Endothelial cell of umbilical vein (primary cell): ENCODE results near the gene SCRN3. TPM values are rescaled to one million over a fixed set of nuclear protein-coding genes. Genes with fewer than 3 reads are reported as not detected.

Experiments
- BruUV-seq: library from RNA; stranded (reverse); fragments of 400-500 nt; replicated peaks from 2 replicates; lab custom pipeline; 2021; lab: Mats Ljungman, UMichigan
- CTCF ChIA-PET: fragments of 300-600, 350-600 bp; sonication (Branson Sonifier 250); formaldehyde crosslinking; loops from one replicate; lab custom pipeline; 2021; ENCODE audit warnings: antibody characterized with exemption, inconsistent platforms; lab: Charles Lee
- POLR2A ChIA-PET: fragments of 300-600, 350-600 bp; sonication (Branson Sonifier 250); formaldehyde crosslinking; loops from one replicate; lab custom pipeline; 2021; ENCODE audit warnings: antibody characterized with exemption, inconsistent platforms; lab: Charles Lee
- DNase-seq: peaks from one replicate; pipeline ENCODE4 v3.0.0-alpha.2; 2011; ENCODE audit warnings: low read depth, low spot score
- FAIRE-seq: peaks from 2 replicates; lab custom pipeline; 2011; peaks lifted over from hg19 to GRCh38; lab: Jason Lieb, UNC
- H2AFZ ChIP-seq: 2 replicates; pipeline ENCODE4 v1.6.0; 2012; ENCODE audit warnings: low read depth, low read length, control low read depth, inconsistent platforms
- H3K27ac ChIP-seq: 2 replicates; pipeline ENCODE4 v1.5.1; 2011; ENCODE audit warnings: low read depth, mild to moderate bottlenecking, control low read depth, low read length, moderate library complexity; ENCODE audit not compliant: insufficient read depth
- H3K27me3 ChIP-seq, 2 experiments: 2 replicates each; pipeline versions ENCODE4 v1.6.0 to v1.6.1; 2011; ENCODE audit warnings: low read length in 2 of 2, mixed read lengths in 1 of 2; ENCODE audit not compliant: control insufficient read depth in 2 of 2, insufficient read depth in 2 of 2
- H3K36me3 ChIP-seq, 2 experiments: 2 replicates in 1 of 2; 3 replicates in 1 of 2; pipeline ENCODE4 v1.5.1; 2011; ENCODE audit warnings: low read length in 2 of 2, mild to moderate bottlenecking in 1 of 2, moderate library complexity in 1 of 2; ENCODE audit not compliant: control insufficient read depth in 2 of 2, insufficient read depth in 2 of 2; ENCODE audit errors: extremely low read depth in 1 of 2
- H3K4me1 ChIP-seq: 3 replicates; pipeline ENCODE4 v1.5.1; 2011; ENCODE audit warnings: mild to moderate bottlenecking, low read length; ENCODE audit not compliant: control insufficient read depth, insufficient read depth; ENCODE audit errors: extremely low read depth
- H3K4me2 ChIP-seq: 2 replicates; pipeline ENCODE4 v1.6.1; 2011; ENCODE audit warnings: low read length, control low read depth, mixed read lengths; ENCODE audit not compliant: insufficient read depth
- H3K4me3 ChIP-seq, 3 experiments: fragments of 200-600 bp in 1 of 3; sonication (generic), shearing (Covaris generic) in 1 of 3; replicated peaks in 1 of 3; 2 replicates each; pipeline ENCODE4 v1.5.1; 2011 to 2016; ENCODE audit warnings: control low read depth in 3 of 3, low read length in 3 of 3, mild to moderate bottlenecking in 2 of 3, inconsistent platforms in 1 of 3, low read depth in 1 of 3, moderate library complexity in 1 of 3; ENCODE audit not compliant: insufficient read depth in 1 of 3
- H3K79me2 ChIP-seq: 2 replicates; pipeline ENCODE4 v1.6.0; 2012; ENCODE audit warnings: low read length, inconsistent platforms; ENCODE audit not compliant: control insufficient read depth, insufficient read depth
- H3K9ac ChIP-seq: replicated peaks from 2 replicates; pipeline ENCODE3; 2011; ENCODE audit warnings: low read length, control low read depth; ENCODE audit not compliant: insufficient read depth; ENCODE audit errors: extremely low read depth
- H3K9me1 ChIP-seq: replicated peaks from 3 replicates; pipeline ENCODE4 v1.6.0; 2011; ENCODE audit warnings: mild to moderate bottlenecking, low read length; ENCODE audit not compliant: control insufficient read depth, insufficient read depth; ENCODE audit errors: extremely low read depth
- H3K9me3 ChIP-seq: replicated peaks from 2 replicates; pipeline ENCODE4 v1.5.1; 2012; ENCODE audit warnings: low read length, inconsistent platforms; ENCODE audit not compliant: control insufficient read depth, insufficient read depth
- H4K20me1 ChIP-seq: replicated peaks from 2 replicates; pipeline ENCODE3; 2011; ENCODE audit warnings: mild to moderate bottlenecking, low read length; ENCODE audit not compliant: control insufficient read depth, insufficient read depth; ENCODE audit errors: extremely low read depth
- CTCF ChIP-seq, 2 donors: IDR thresholded peaks; 1 replicate in 1 of 2; 2 replicates in 1 of 2; pipeline ENCODE4 v1.5.1; 2011; ENCODE audit warnings: low read length in 2 of 2, mild to moderate bottlenecking in 2 of 2, moderate library complexity in 2 of 2, control low read depth in 1 of 2, inconsistent platforms in 1 of 2, low read depth in 1 of 2; ENCODE audit not compliant: insufficient read depth in 1 of 2; ENCODE audit errors: extremely low read depth in 1 of 2
- EZH2 ChIP-seq: IDR thresholded peaks from 2 replicates; pipeline ENCODE4 v1.6.1; 2012; ENCODE audit warnings: borderline replicate concordance, low read depth, mild to moderate bottlenecking, moderate library complexity, low read length, inconsistent platforms; ENCODE audit not compliant: severe bottlenecking
- FOS ChIP-seq: IDR thresholded peaks from 2 replicates; pipeline ENCODE4 v1.6.1; 2011; ENCODE audit warnings: mild to moderate bottlenecking, low read length, moderate library complexity, borderline replicate concordance; ENCODE audit not compliant: insufficient read depth
- GATA2 ChIP-seq: IDR thresholded peaks from 2 replicates; pipeline ENCODE4 v1.7.0; 2011; ENCODE audit warnings: low read depth, mild to moderate bottlenecking, moderate library complexity, mixed read lengths, low read length; ENCODE audit not compliant: insufficient read length, insufficient read depth
- JUN ChIP-seq: IDR thresholded peaks from 2 replicates; pipeline ENCODE4 v1.6.1; 2011; ENCODE audit warnings: borderline replicate concordance, low read depth; ENCODE audit not compliant: insufficient read length, insufficient read depth
- MYC ChIP-seq: IDR thresholded peaks from one replicate; pipeline ENCODE4 v1.6.1; 2011; ENCODE audit warnings: mild to moderate bottlenecking, low read depth, low read length
- POLR2A ChIP-seq: IDR thresholded peaks from 2 replicates; pipeline ENCODE4 v1.6.1; 2012; ENCODE audit warnings: low read depth, mild to moderate bottlenecking, control low read depth, low read length
- POLR2AphosphoS5 ChIP-seq: IDR thresholded peaks from 2 replicates; pipeline ENCODE4 v1.6.1; 2012; ENCODE audit warnings: low read depth, mild to moderate bottlenecking, control low read depth, low read length, moderate library complexity; ENCODE audit not compliant: insufficient read depth
- dilution Hi-C: fragments of 300-500 bp; cut with MboI; formaldehyde crosslinking; loops from one replicate; pipeline ENCODE4 v1.15.0; 2019; ENCODE audit warnings: low sequenced_read_pairs; ENCODE audit not compliant: extremely low pct_ligation_motif_present
- intact Hi-C: fragments of 100-400 bp; cut with micrococcal nuclease; formaldehyde crosslinking; loops from one replicate; pipeline ENCODE4 v1.10.0; 2022
- polyA plus RNA-seq, 4 experiments: library from polyadenylated mRNA; depleted of rRNA in 3 of 4; stranded (reverse) in 3 of 4; unstranded in 1 of 4; fragments of >200 nt; gene quantifications; 2 replicates each; pipeline versions ENCODE4 v1.2.1 to v1.2.3, GENCODE V29; 2011 to 2012; ENCODE audit warnings: missing spikeins in 1 of 4
- total RNA-seq: library from RNA; stranded (reverse); gene quantifications from 2 replicates; pipeline ENCODE4 v1.2.3, GENCODE V29; 2021
- TF ChIP-seq, protein P1 (sequence below): IDR thresholded peaks from 2 replicates; pipeline ENCODE4 v1.6.1; 2011; ENCODE audit not compliant: insufficient read depth, insufficient read length

Gene SCRN3
- total and polyA plus RNA-seq, 2 donors (not counting 3 experiments of a cell fraction or from before 2014, with no cell fraction given): 10.7 to 24.0 TPM

DNA sequence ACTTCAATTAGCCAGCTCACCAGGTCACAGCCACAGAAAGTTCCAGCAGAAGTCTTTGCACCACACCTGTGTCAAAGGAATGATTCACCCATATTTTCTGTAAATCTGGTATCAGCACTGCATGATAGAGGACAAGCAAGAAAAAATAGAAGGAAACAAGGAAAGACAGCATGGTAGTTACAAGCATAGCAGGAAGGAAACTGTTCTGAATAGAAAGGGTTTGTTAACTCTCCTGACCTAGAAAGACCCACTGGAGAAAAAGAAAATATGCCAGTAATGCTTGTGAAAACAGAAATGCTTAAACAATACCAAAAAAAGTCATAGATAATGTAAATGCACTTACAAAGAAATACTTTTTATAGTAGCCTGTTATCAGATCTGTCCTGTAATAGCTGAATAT lies 40.8 kb downstream of the SCRN3 start:
- Histone ChIP-seq H3K36me3 (no peaks in the 10 kb centered on the region), H3K4me1 (peaks cover 15% of the 10 kb centered on the region), H3K4me3 (no peak overlapping the region), H3K9ac (no peak overlapping the region), H2AFZ (peak overlapping the region; percentile 50), H3K9me1 (no peaks in the 10 kb centered on the region), H3K79me2 (no peaks in the 10 kb centered on the region), H3K4me2 (peak overlapping the region; percentile 57), H3K27me3 (no peaks in the 10 kb centered on the region), H3K27ac (no peak overlapping the region), H4K20me1 (no peaks in the 10 kb centered on the region), H3K9me3 (no peaks in the 10 kb centered on the region)
- intact Hi-C loops (loop anchor here (2.0 kb wide), 1 partner anchor 42 kb away; the partner anchor contains the start of gene SCRN3), dilution Hi-C loops (no loop called here)
- no TSS peak for BruUV-seq
- TF ChIP-seq MYC: no peak
- no peak for TF ChIP-seq EZH2
- TF ChIP-seq POLR2A: no peak
- TF ChIP-seq FOS: no peak
- no peak for TF ChIP-seq JUN
- TF ChIP-seq CTCF (IDR thresholded peaks at IDR 0.05; ENCODE audit: extremely low read depth in 1 of 2, insufficient read depth in 1 of 2, low read depth in 1 of 2, low read length in 2 of 2): no peak
- TF ChIP-seq GATA2: no peak
- TF ChIP-seq POLR2AphosphoS5: no peak
- TF ChIP-seq, protein P1, sequence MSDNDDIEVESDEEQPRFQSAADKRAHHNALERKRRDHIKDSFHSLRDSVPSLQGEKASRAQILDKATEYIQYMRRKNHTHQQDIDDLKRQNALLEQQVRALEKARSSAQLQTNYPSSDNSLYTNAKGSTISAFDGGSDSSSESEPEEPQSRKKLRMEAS: no peak
- CTCF ChIA-PET: interaction anchor here (1.0 to 2.0 kb wide), 2 partner anchors 27 to 142 kb away, joined by 3 to 5 read pairs; no protein-coding TSS in a partner anchor
- peak; percentile 77 for DNase-seq
- POLR2A ChIA-PET: no interaction called here
- FAIRE-seq: peak; percentile 65
